WI38 (cell line): ENCODE data around the gene BIVM.

Source experiments
- H3K4me3 ChIP-seq: 2 replicates; pipeline ENCODE4 v1.5.1; 2011; ENCODE audit warnings: low read depth, mild to moderate bottlenecking, control low read depth, low read length
- TF ChIP-seq, protein P1 (sequence below): IDR thresholded peaks from 2 replicates; pipeline ENCODE4 v1.5.1; 2012; ENCODE audit warnings: low read depth, mild to moderate bottlenecking, control low read depth, low read length

Gene BIVM

DNA sequence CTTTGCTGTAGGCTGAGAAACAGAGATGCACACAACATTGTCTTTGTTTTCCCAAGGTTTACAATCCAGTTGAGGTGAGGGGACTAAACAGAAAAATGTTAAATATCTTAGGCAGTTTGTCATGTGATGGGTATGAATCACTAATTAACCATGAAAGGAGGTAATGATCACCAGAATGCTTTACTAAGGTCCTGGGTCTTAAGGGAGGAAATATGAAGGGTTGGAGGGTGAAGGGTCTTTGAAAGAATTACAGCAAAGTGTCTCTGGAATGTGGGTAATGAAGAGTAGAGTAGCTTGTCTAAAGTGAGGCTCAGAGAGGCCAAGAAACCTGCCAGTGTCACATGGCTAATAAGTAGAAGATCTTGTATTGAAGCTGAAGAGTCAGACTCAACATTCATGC is 19.0 kb downstream of the BIVM start:
- TF ChIP-seq, protein P1, sequence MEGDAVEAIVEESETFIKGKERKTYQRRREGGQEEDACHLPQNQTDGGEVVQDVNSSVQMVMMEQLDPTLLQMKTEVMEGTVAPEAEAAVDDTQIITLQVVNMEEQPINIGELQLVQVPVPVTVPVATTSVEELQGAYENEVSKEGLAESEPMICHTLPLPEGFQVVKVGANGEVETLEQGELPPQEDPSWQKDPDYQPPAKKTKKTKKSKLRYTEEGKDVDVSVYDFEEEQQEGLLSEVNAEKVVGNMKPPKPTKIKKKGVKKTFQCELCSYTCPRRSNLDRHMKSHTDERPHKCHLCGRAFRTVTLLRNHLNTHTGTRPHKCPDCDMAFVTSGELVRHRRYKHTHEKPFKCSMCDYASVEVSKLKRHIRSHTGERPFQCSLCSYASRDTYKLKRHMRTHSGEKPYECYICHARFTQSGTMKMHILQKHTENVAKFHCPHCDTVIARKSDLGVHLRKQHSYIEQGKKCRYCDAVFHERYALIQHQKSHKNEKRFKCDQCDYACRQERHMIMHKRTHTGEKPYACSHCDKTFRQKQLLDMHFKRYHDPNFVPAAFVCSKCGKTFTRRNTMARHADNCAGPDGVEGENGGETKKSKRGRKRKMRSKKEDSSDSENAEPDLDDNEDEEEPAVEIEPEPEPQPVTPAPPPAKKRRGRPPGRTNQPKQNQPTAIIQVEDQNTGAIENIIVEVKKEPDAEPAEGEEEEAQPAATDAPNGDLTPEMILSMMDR, result no peak
- H3K4me3 ChIP-seq, result no peak overlapping the region

DNA sequence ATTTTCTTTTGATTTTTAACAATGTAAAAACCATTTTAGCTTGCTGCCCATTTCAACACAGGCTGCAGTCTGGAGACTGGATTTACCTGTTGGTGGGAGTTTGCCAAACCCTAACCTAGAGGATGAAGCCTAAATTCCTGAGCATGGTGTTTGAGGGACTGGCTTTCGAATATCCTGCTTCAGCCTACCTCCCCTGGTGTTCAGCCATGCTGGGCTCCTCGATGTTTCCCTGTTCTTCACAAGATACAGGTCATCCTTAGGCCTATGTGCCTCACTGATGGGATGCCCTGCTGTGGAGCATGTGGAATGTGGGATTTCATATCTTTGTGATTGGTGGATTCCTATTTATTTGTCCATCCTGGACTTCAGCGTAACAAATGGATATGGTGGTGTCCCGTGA is 26.5 kb downstream of the BIVM start:
- peak overlapping the region; percentile 58 for H3K4me3 ChIP-seq
- TF ChIP-seq, protein P1, result no peak

DNA sequence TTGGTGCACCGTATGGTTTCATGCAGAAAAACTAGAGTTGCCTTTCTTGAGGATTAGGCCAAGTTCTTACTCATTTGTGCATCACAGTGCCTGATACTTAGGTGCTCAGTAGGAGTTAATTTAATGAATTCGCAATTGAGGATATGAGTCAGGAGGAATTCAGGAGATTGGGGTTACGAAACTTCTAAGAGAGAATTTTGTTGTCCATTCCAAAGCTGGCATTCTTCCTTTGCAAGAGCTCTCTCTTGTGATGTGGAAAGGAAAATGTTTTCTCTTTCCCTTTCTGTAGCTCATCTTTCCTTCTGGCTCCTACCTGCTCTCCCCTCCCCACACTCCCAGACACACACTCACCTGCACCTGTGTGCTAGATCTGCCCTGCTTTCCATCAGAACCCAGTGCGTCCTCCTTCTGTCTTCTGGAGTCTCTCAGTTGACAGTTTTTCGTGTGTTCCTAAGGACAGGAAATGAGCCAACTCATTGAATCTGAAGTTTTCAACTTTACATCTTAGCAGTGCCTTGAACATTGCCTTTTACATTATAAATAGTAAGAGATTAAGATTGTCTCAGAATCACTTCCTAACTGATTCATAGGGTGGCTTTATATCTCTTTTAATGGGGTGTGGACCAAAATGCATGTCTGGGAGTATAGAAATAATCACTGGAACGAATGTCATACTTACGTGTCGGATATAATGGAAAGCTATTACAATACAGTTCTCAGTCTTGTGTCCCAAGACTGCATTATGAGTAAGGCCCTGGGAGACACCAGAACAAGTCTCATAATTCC is 27.2 kb downstream of the BIVM start:
- H3K4me3 ChIP-seq, result peak overlapping the region; percentile 58
- TF ChIP-seq, protein P1, result no peak

DNA sequence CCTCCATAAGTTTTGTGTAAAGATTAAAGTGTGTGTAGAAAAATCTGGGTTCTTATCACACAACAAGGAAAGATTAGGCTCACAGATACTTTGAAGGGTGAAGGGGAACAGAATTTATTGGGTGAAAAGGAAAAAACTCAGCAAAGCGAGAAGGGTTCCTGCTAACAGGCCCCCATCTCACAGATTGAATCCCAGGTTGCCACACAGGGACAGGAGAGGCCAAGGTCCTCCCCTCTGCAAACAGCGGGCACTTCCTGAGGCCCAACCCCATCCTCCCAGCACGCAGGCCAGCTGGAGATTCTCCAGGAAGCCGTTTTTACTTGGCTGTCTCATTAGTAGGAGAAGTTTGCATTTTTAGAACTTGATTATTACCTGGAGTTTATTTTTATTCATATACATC is 31.7 kb downstream of the BIVM start:
- TF ChIP-seq, protein P1, result no peak
- no peak overlapping the region for H3K4me3 ChIP-seq

DNA sequence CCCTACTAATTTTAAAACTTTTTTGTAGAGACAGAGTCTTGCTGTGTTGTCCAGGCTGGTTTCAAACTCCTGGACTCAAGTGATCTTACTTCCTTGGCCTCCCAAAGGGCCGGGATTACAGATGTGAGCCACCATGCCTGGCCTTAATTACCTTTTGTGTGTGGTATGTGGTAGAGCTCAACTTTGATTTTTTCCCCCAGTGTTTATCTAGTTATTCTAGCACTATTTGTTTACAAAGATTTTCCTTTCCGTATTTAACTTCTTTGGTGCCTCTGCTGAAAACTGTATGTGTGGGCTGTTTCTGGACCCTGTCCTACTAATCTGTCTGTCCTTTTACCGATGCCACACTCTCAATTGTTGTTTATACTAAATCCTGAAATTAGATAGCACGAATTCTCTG is 37.6 kb downstream of the BIVM start:
- no peak overlapping the region for H3K4me3 ChIP-seq
- TF ChIP-seq, protein P1, result no peak

DNA sequence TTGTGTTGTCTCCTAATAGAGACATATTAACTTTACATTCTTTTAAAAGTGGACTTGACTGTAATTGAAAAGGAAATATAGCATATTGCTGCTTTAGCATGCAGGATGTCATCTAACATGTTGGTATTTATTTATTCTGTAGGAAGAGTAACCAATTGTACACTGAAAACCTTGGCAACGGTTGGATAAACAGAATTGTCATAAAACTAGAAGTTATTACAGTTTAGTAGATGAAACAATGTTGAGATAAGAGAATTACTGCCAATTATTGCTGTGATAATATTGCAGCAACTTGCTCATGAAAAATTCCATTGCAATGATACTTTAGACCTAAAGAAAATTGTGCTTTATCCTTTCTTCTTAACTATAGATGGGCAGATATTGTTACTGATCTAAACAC is 39.4 kb downstream of the BIVM start:
- H3K4me3 ChIP-seq, result no peak overlapping the region
- TF ChIP-seq, protein P1, result no peak

DNA sequence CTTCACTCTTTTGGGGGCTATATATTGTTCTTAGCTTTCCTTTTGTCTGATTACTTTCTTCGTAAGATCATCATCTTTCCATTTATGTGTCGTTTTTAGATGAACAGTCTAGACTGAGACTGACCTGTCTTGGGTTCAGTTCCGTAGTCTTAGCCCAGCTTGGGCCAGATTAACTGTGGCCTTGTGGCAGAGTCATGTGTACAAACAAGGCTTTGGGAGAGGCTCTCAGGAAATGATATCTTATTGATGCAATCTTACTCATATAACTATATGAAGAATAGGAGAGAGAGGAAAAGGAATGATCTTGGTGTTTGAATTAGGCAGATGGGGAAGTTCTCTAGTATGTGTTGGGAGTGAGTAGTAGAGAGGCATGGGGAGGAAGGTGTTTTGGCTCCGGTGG is 40.1 kb downstream of the BIVM start:
- TF ChIP-seq, protein P1, result no peak
- H3K4me3 ChIP-seq, result no peak overlapping the region
